ENCODE data around the gene PNRC1.
"Not testable (repeated sequence)": the region's sequence is repeated elsewhere in the genome, so short reads cannot be mapped to it uniquely, and the experiment has no call there.

The PNRC1 gene

DNA sequence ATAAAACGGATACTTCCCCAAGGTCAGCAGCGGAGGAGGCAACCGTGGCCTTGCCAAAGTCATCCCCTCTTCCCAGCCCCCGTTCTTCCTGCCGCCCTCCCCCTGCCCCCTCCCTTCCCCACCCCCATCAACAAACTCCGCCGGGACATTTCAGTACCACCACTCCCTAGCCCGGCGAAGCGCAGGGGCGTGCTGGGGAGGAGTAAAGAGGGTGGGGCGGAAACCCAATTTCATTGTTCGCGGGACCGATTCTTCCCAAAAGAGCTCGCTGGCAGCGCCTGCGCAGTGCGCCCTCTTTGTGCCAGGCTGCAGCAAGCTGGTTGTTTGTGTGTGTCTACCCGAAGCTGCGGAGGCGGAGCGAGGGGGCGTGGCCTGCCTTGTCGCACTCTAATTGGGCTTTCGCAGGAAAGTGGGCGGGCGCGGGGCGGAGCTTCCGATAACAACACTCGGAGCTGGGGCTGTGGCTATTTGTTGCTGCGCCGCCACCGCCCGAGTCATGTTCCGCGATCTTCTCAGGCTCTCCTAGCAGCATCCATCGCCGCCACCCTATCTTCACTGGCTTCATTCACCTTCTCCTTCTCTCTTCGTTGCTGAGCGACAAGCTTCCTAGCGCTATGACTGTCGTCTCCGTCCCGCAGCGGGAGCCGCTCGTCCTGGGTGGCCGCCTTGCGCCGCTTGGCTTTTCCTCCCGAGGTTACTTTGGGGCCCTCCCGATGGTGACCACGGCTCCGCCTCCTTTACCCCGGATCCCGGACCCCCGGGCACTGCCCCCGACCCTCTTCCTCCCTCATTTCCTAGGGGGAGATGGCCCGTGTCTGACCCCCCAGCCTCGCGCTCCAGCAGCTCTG is at the start of gene PNRC1:
Gene PNRC1, plus strand, starts transcription at position 471 of the 848 bp plus-strand sequence. Its CDS starts 144 bp downstream, at position 615.
- peak; percentile 100 for DNase-seq

DNA sequence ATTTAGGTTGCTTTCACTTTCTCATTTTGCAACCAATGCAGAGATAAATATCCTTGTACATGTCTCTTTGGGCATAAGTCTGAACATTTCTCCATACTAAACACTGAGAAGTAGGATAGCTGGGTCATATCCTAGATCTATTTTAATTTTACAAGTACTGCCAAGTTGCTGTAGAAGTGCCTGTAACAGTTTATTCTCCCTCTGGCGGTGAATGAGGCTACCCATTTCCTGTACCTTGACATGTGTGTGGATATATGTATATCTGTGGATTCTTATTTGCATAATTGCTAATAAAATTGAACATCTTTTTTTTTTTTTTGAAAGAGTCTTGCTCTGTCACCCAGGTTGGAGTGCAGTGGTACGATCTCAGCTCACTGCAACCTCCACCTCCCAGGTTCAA is 48.0 kb upstream of the PNRC1 start:
- DNase-seq = no peak

DNA sequence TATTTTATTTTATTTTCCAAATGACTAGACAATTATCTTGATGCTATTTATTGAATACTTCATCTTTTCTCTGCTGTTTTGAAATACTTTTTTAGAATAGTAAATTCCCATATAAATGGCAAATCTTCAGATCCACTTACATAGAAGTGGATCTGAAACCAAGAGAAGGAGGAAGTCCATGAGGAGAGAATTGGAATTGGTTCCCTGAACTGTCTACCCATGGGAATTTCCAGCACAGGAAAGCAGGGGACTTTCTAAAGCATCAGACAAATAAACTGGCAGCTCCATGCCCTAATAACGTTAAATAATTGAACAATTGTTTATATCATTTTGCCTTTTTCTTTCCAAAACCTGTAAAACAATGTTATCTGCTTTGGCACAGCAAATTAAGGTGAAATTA is 47.1 kb upstream of the PNRC1 start:
- no peak for DNase-seq

DNA sequence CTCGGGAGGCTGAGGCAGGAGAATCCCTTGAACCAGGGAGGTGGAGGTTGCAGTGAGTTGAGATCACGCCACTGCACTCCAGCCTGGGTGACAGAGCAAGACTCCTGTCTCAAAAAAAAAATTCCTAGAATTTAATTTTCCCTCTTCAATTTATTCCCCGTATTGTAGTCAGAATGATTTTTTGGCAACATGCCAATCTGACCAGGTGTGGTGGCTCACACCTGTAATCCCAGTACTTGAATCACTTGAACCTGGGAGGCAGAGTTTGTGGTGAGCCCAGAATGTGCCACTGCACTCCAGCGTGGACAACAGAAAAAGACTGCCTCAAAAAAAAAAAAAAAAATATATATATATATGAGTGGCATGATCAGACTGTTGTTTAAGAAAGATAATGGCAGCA is 46.4 kb upstream of the PNRC1 start:
- DNase-seq = not testable (repeated sequence)

DNA sequence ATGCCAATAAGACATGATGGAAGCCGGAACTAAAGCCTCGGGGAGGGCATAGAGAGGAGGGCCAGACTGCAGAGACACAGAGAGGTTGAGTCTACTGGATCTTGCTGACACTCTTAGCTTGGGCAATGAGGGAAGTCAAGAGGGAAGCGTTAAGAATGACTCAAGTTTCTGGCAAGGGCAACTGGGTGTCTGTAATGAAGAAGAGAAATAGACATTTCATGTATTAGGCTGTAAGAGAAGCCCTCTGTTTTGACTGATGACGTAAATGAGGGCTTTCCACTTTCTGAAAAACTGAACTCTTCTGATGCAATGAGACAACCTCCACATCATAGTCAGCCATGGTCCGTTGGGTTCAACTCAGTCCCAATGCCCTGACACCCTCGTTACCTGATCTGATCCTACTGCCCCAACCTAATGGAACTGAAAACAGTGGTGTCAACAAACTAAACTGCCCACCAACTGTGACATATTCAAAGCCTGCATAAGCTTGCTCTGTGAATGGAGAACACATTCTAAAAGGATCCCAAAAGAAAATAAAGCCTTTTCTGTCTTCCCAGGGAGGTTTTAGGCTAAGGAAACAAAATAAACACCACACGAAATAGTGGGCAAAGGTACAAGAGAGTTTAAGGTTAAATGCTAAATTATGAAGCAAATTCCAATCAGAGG is 45.8 kb upstream of the PNRC1 start:
- DNase-seq = no peak

DNA sequence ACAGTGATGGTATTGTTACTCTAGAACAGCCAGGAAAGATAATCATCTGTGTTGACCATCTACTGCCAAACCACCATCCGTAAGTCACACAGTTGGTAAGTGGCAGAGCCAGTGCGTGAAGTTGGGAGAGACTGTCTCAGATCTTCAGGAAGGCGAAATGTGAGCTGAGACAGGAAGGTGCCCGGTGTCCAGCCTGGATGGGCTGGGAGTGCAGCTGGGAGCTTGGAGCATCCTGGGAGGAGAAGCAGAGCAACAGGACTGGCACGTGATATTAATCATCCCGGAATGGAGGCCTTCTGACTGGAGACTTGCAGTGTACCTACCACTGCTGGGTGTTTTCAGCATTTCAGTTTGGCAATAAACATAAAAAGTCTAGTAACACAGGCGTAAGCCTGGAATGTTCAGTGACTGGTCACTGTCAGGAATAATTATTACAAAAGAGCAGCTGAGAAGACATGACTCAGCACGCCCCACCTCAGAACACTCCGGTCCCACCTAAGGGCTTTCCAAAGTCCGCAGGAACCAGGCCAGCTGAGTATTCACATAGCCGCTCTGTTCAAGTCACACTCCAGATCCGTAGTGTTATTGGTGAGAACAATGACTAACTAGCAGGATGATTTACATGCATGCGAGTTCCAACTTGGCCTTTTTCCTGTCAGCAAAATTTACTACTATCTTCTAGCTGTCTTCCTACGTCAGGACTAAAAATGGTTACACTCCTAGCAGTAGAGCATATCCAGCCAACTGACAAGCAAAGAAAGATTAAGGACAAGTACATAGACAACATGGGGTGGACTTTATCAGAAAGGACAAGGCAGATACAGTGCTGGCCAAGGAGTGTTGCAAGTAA is 45.1 kb upstream of the PNRC1 start:
- DNase-seq = no peak

DNA sequence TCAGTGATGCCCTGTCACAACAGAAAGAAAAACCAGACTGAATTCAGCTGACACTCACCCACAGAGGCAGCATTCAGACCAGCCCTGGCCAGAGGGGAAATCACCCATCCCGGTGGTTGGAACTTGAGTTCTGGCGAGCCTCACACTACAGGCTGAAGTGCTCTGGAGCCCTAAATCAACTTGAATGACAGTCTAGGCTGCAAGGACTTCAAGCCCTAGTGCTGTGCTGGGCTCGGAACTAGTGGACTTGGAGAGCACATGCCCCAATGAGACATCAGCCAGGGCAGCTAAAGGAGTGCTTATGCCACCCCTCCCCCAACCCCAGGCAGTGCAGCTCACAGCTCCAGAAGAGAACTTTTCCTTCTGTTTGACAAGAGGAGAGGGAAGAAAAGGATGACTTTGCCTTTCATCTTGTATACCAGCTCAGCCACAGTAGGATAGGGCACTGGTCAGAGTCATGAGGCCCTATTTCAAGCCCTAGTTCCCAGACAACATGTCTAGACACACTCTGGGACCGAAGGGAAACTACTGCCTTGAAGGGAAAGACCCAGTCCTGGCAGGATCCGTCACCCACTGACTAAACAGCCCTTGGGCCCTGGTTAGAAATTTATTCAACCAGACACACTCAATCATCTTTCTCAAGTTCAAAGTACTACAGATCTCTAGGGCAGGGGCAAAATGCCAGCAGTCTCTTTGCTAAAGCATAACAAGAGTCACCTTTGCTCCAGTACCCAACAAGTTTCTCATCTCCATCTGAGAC is 43.2 kb upstream of the PNRC1 start:
- DNase-seq = no peak

DNA sequence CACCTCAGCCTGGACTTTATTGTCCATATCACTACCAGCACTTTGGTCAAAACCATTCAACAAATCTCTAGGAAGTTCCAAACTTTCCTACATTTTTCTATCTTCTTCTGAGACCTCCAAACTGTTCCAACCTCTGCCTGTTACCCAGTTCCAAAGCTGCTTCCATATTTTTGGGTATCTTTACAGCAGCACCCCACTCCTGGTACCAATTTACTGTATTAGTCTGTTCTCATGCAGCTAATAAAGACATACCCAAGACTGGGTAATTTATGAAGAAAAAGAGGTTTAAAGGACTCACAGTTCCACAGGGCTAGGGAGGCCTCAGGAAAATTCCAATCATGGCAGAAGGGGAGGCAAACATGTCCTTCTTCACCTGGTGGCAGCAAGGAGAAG is 42.7 kb upstream of the PNRC1 start:
- not testable (repeated sequence) for DNase-seq

DNA sequence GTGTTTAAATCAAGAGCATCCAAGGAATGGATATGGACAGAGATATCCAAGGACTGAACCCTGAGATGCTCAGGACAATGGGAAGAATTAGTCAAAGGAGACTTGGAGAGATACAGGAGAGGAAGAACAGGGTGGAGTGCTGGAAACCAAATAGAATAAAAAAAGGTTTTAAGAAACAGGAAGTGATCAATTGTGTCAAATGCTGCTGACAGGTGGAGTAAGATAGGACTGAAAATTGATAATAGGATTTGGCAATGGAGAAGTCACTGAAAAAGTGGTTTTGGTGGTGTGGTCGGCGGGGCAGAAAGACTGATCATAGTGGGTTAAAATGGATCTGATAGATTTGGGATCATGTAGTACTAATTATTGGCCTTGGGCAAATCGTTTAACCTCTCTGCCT is 37.9 kb upstream of the PNRC1 start:
- DNase-seq = no peak

DNA sequence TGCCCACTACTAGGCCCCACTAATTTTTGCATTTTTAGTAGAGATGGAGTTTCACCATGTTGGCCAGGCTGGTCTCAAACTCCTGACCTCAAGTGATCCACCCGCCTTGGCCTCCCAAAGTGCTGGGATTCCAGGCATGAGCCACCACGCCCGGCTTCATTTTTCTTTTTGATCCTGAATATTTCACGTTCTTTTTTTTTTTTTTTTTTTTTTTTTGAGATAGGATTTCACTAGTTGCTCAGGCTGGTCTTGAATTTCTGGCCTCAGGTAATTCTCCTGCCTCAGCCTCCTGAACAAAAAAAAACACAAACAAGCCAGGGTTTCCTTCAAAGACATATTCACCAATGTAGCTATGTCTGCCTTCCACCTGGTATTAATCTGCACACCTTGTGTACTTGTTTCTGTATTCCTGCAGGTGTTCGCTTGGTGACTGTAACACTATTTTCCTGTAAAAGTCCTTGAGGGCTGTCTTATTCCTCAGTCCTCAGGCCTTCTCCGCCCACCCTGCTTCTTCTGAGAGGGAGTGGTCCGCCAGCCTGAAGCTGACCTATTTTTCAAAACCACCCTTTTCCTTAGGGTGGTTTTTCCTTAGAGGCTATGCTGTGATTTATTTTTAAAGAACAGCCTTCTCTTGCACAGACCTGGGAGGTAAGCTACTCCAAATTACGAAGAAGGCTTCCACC is 36.1 kb upstream of the PNRC1 start:
- no peak for DNase-seq

DNA sequence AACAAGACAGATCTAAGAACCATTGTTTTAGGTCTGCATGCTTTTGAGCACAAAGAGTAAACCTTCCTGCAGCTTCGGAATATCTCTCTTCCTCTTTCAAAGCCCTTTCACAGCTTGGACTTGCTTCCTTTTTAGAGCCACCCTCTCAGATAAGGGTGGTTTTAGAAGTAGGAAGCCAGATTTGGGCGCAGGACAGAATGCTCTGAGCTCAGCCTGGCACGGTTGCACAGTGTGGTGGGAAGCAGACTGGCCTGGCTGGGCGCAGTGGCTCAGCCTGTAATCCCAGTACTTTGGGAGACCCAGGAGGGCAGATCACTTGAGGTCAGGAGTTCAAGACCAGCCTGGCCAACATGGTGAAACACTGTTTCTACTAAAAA is 35.6 kb upstream of the PNRC1 start:
- DNase-seq = no peak

DNA sequence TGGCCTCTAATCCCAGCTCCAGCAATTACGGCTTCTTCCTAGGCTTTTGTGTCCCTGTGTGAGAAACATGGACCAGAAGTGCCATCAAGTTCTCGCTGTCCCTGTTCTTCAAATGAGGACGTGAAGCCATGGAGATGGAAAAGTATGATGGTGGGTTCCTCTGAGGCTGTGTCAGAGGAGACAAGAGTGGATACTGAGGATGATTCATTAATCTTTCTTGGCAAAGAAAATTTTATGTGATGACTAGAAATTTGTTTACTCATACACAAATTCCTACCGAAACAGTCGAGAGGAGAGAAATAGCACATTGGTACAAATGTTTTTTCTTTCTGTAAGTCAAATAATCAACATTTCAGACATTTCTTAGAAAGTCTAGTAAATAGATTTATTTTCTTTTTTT is 35.0 kb upstream of the PNRC1 start:
- DNase-seq = no peak

DNA sequence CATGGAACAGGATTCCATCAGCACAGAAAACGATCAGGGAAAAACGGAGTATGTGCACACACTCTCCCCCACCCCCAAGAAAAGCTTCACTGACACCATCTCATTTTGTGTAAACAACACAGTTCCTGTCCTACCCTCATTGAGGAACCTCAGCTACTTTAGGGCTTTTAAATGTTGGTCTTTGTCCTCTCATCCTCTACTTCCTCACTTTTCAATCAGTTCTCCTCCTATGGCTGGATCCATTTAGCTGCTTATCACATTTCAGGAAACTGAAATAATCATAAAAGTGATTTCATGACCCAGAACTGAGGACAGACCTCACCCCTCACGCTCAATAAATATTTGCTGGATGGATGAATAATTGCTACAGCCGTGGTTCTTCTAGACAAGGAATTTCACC is 33.1 kb upstream of the PNRC1 start:
- DNase-seq = no peak

DNA sequence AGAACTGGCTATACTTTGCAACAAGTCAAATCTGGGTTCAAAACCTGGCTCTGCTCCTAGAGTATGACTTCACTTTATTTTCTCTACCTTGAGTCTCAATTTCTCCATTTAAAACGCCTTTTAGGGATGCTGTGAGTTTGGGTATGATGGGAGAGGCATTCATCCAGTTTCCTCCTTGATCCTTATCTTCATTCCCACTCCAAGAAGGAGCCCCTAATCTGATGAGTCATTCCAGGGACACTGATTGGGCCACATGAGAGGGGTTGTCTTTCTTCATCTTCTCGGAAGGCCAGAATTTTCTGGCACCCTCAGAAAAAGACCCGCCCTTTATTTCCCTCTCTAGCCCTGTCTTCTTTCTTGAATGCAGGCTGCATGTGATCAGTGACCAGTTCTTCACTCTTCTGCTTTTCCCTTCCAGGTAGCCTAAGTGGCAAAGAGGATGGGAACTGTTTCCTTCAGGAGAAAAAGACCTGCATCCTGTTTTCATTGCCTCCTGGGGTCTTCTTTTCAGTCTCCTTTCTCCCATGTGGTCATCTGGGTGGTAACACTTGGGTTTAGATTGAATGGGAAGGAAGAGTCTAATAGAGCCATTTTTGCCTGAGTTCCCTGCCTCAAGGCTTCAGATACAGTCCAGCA is 32.1 kb upstream of the PNRC1 start:
- DNase-seq = no peak

DNA sequence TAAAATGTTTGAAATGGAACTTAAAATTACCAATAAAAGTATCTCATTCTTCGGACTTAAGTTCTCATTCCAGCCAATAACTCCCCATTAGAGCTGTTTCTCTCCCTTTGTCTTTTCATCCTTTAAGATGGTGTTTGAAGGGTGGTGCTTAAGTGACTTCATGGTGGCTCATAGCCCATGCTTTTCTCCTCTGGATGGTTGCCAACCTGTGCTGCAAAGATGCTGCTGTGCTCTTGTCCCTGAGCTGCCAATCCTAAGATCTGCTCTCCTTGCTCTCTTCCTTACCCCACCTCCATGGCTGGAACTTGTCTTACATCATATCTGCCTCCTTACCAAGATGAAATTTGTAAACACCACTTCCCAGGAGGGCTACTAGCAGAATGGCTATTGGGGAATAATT is 31.6 kb upstream of the PNRC1 start:
- no peak for DNase-seq

DNA sequence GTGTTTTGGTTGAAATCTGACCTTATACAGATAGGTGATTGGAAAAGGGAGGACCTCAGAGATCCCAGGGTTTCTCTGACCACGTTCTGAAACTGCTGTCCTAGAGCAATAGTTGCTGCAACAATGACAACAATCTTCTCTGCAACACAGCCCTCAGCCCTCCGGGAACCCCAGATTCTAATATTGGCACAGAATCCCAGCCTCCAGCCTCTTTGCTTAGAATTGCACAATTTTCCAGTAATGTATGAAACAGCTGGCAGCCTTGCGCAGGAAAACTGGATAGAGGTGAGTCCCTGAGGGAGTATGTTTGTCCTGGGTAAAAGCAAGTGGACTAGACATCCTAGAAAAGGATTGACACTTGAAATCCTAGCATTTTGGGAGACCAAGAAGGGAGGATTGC is 30.4 kb upstream of the PNRC1 start:
- no peak for DNase-seq

DNA sequence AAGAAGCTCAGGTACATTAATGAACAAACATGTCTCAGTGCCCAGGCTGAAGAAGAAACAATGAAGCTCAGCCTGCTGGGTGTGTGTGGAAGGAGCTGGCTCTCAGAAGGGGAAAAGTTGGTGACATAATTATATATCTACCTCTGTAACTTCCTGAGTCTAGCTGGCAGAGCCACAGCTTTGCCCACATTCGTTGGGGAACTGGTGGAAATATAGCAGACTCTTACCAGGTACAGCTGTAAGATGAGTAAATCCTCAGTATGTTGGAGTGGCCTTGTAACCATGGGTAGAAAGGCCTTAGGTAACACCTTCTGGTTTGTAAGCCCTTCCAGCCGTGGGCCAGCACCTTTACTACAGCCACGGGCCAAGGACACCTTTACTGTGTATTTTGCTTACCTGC is 29.9 kb upstream of the PNRC1 start:
- no peak for DNase-seq

DNA sequence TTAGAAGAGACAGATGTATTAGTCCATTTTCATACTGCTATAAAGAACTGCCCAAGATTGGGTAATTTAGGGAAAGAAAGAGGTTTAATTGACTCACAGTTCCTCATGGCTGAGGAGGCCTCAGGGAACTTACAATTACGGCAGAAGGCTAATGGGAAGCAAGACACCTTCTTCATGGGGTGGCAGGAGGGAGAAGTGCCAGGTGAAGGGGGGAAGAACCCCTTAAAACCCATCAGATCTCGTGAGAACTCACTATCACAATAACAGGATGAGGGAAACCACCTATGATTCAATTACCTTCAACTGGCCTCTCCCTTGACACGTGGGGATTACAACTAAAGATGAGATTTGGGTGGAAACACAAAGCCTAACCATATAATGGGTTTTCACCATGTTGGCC is 28.9 kb upstream of the PNRC1 start:
- no peak for DNase-seq

DNA sequence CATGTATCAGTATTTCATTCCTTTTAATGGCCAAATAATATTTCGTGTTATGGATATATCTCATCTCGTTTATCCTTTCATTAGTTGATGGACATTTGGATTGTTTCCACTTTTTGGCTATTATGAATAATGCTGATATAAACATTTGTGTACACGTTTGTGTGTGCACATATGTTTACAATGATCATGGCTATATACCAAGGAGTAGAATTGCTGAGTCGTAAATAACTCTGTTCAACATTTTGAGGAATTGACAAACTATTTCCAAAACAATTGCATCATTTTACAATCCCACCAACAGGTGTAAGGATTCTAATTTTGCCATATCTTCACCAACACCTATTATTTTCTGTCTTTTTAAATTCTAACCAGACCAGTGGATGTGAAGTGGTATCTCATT is 26.3 kb upstream of the PNRC1 start:
- no peak for DNase-seq

DNA sequence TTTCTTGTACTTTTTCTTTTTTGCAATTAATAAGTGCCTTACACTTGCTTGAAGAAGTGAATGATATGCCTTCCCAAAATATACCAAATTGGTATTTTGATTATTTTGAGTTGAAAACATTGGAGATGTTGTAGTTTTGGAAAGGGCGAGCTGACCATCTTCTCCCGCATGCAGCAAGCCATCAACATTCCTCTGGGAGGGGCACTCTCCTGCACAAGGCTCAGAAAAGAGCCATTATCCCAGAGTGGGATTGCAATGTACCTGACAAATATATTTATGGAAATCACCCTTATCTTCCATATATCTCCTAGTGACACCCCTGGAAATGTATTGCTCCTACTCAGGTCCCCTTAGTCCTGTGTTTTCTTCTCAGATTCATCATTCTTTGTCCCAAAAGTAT is 22.8 kb upstream of the PNRC1 start:
- DNase-seq = no peak

DNA sequence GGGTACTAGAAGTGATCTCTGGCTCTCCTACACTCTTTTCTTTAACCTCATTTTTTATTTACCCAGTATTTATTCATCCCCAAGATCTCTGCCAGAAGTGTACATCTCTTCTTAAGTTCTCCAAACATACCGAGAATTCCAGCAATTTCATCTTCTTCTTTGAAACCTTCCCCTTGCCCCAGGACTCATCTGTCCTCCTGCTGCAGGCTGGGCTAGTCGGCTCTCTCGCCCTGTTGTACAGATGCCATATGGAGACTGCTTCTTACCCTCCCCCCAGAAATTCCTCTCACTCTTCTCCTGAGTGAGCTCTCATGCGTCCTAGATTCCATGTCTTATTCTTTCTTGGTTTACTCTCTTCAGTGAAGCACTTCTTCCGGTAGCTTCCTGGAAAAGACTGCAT is 21.9 kb upstream of the PNRC1 start:
- DNase-seq = no peak

DNA sequence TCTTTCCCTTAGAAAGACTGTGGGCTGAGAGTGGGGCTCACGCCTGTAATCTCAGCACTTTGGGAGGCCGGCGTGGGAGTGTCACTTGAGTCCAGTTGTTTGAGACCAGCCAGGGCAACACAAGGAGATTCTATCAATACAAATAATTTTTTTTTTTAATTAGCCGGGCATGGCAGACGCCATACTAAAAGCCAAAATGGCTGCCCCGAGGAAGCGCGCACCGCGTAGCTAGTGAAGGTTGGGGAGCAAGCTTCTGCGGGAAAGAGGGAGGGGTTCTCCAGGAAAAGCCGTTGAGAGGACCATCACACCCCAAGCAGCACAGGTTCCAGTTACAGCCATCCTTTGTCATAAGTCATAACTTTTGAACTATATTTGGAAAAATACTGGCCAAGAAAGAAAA is 21.3 kb upstream of the PNRC1 start:
- DNase-seq = no peak

Measured in stimulated activated naive CD4-positive, alpha-beta T cell treated with Interleukin-2 at 50 U/mL for 16 hours (primary cell).